K562 (cell line): ENCODE results near the gene CASP1. TPM values are rescaled to one million over a fixed set of nuclear protein-coding genes. Genes with fewer than 3 reads are reported as not detected.

Experiments
- ATAC-seq: fragments of 200-7000 bp; cut with Tn5 transposase; 3 replicates; pipeline ENCODE4 v1.9.1; 2020; ENCODE audit warnings: moderate library complexity
- BruUV-seq: library from RNA; stranded (reverse); fragments of 400-500 nt; replicated peaks from 2 replicates; lab custom pipeline; 2021; lab: Mats Ljungman, UMichigan
- CTCF ChIA-PET: fragments of 300-600 bp; formaldehyde crosslinking; extraction: SDS; loops from one replicate; lab custom pipeline; 2021; ENCODE audit warnings: low intra/inter-chr PET ratio; lab: Yijun Ruan, JAX
- POLR2A ChIA-PET: fragments of 300-600, 350-650 bp; sonication (Branson Sonifier 250); formaldehyde crosslinking; extraction: SDS; loops from one replicate; lab custom pipeline; 2021; ENCODE audit warnings: antibody characterized with exemption, inconsistent platforms; lab: Yijun Ruan, JAX
- DNase-seq, 4 experiments: peaks; one replicate each; pipeline versions ENCODE4 v3.0.0 to v3.0.0-alpha.2; 2011 to 2018; ENCODE audit warnings: low spot score in 3 of 4, mixed read lengths in 3 of 4; ENCODE audit errors: extremely low read depth in 1 of 4
- FAIRE-seq: peaks from 2 replicates; lab custom pipeline; 2011; peaks lifted over from hg19 to GRCh38; lab: Jason Lieb, UNC
- H2AFZ ChIP-seq: 2 replicates; pipeline ENCODE4 v1.6.0; 2011; ENCODE audit warnings: low read depth, low read length, control low read depth, inconsistent platforms
- H3K27ac ChIP-seq: fragments of 200-600 bp; 3 replicates; pipeline ENCODE4 v1.8.0; 2011; ENCODE audit warnings: low read depth, mild to moderate bottlenecking, control low read depth, inconsistent platforms, low read length, moderate library complexity, mixed read lengths; ENCODE audit errors: extremely low read depth
- H3K27me3 ChIP-seq, 2 experiments: fragments of 300-600 bp in 1 of 2; 2 replicates in 1 of 2; 3 replicates in 1 of 2; pipeline versions ENCODE4 v1.6.0 to v1.8.0; 2011; ENCODE audit warnings: inconsistent platforms in 2 of 2, low read length in 2 of 2, mild to moderate bottlenecking in 1 of 2, mixed read lengths in 1 of 2, moderate library complexity in 1 of 2; ENCODE audit not compliant: control insufficient read depth in 2 of 2, insufficient read depth in 2 of 2
- H3K36me3 ChIP-seq: fragments of 300-600 bp; 3 replicates; pipeline ENCODE4 v1.8.0; 2011; ENCODE audit warnings: mild to moderate bottlenecking, low read length, inconsistent platforms; ENCODE audit not compliant: control insufficient read depth, insufficient read depth
- H3K4me1 ChIP-seq, 2 experiments: fragments of 200-600 bp in 1 of 2; replicated peaks in 1 of 2; 2 replicates in 1 of 2; 3 replicates in 1 of 2; pipeline versions ENCODE4 v1.5.1 to v1.8.0; 2011; ENCODE audit warnings: inconsistent platforms in 2 of 2, low read length in 2 of 2, mild to moderate bottlenecking in 1 of 2, mixed read lengths in 1 of 2, moderate library complexity in 1 of 2; ENCODE audit not compliant: control insufficient read depth in 2 of 2, insufficient read depth in 2 of 2
- H3K4me2 ChIP-seq: 2 replicates; pipeline ENCODE4 v1.6.1; 2011; ENCODE audit warnings: low read length, control low read depth, inconsistent platforms, mixed read lengths; ENCODE audit not compliant: insufficient read depth
- H3K4me3 ChIP-seq: fragments of 200-600 bp; sonication (generic), shearing (Covaris generic); 2 replicates; pipeline ENCODE4 v1.5.1; 2016; ENCODE audit warnings: control low read depth, inconsistent platforms
- H3K79me2 ChIP-seq: fragments of 200-600 bp; 3 replicates; pipeline ENCODE4 v1.8.0; 2011; ENCODE audit warnings: low read length, inconsistent platforms; ENCODE audit not compliant: control insufficient read depth, insufficient read depth
- H3K9ac ChIP-seq, 2 experiments: 2 replicates each; pipeline versions ENCODE4 v1.6.0 to v1.6.1; 2011; ENCODE audit warnings: low read depth in 2 of 2, low read length in 2 of 2, control low read depth in 1 of 2, inconsistent platforms in 1 of 2, mild to moderate bottlenecking in 1 of 2, mixed read lengths in 1 of 2; ENCODE audit not compliant: insufficient read depth in 1 of 2
- H3K9me1 ChIP-seq: one replicate; pipeline ENCODE4 v1.6.0; 2011; ENCODE audit warnings: inconsistent platforms, mild to moderate bottlenecking, low read length, moderate library complexity; ENCODE audit not compliant: control insufficient read depth, insufficient read depth
- H3K9me3 ChIP-seq: replicated peaks from 2 replicates; pipeline ENCODE4 v1.5.1; 2011; ENCODE audit warnings: low read depth, low read length, inconsistent platforms; ENCODE audit not compliant: control insufficient read depth, insufficient read depth
- H4K20me1 ChIP-seq: replicated peaks from 2 replicates; pipeline ENCODE4 v1.6.1; 2011; ENCODE audit warnings: low read length, inconsistent platforms, mixed read lengths; ENCODE audit not compliant: control insufficient read depth, insufficient read depth
- DLX4 ChIP-seq: fragments of 250-450 bp; sonication (Bioruptor Pico); IDR thresholded peaks from 2 replicates; pipeline ENCODE4 v1.6.1; 2021; ENCODE audit warnings: mild to moderate bottlenecking
- EP300 ChIP-seq: IDR thresholded peaks from 2 replicates; pipeline ENCODE4 v1.6.1; 2012; ENCODE audit warnings: low read length, improper control_type of control experiment
- RUNX1 ChIP-seq: sonication (generic); IDR thresholded peaks from 2 replicates; pipeline ENCODE4 v1.6.1; 2016; ENCODE audit warnings: antibody characterized with exemption, low read depth
- ZNF140 ChIP-seq: fragments of 250-450 bp; sonication (Bioruptor Pico); IDR thresholded peaks from 2 replicates; pipeline ENCODE4 v1.8.0; 2021; ENCODE audit warnings: moderate library complexity, mild to moderate bottlenecking, inconsistent platforms
- WGBS: fragments of 100-300 bp; shearing (Covaris generic); methylation state at CpG from one replicate; pipeline ENCODE4 v1.1.6; 2016; ENCODE audit warnings: low coverage, mixed read lengths; ENCODE audit not compliant: insufficient coverage; ENCODE audit errors: missing lambda C conversion rate; 5-methylcytosine and 5-hydroxymethylcytosine counted together
- in situ Hi-C: fragments of 300-500 bp; cut with MboI; formaldehyde crosslinking; loops from 4 replicates; pipeline ENCODE4 v1.15.0; 2018; ENCODE audit warnings: inconsistent platforms, mixed read lengths
- intact Hi-C: fragments of 100-400 bp; cut with micrococcal nuclease; formaldehyde crosslinking; loops from 2 replicates; pipeline ENCODE4 v1.14.2; 2022
- polyA plus RNA-seq, 8 experiments: library from polyadenylated mRNA; depleted of rRNA in 4 of 8; stranded (reverse) in 5 of 8; unstranded in 3 of 8; fragments of >200 nt; fragmentation: Nextera tagmentation in 2 of 8; fragmentation: Illumina TruSeq in 1 of 8; extraction: Ambion mirVana in 2 of 8; extraction: Trizol in 1 of 8; gene quantifications; 2 replicates each; pipeline versions ENCODE4 v1.2.1 to v1.2.3, GENCODE V29; 2011 to 2014; ENCODE audit warnings: inconsistent platforms in 1 of 8, missing spikeins in 1 of 8
- total RNA-seq, 7 experiments: library from RNA; depleted of rRNA in 6 of 7; stranded (reverse); fragments of >200 nt in 6 of 7; fragmentation: Illumina TruSeq in 2 of 7; extraction: Trizol in 2 of 7; gene quantifications; 2 replicates each; pipeline versions ENCODE4 v1.2.1 to v1.2.3, GENCODE V29; 2011 to 2021; ENCODE audit warnings: low replicate concordance in 1 of 7

The CASP1 gene
- total and polyA plus RNA-seq, 9 of the 15 experiments (the other 6 are each of a cell fraction or from before 2014, with no cell fraction given): not detected

GRCh38 chr11:104979839-104980238 is 55.1 kb downstream of the CASP1 start:
- POLR2A ChIA-PET: no interaction called here
- Histone ChIP-seq H3K79me2 (no peaks in the 10 kb centered on the region), H3K9me1 (no peaks in the 10 kb centered on the region), H3K27ac (no peak overlapping the region), H3K9ac (no peak overlapping the region), H3K4me2 (no peak overlapping the region), H3K27me3 (no peaks in the 10 kb centered on the region), H3K36me3 (no peaks in the 10 kb centered on the region), H4K20me1 (no peaks in the 10 kb centered on the region), H2AFZ (no peak overlapping the region), H3K4me3 (no peak overlapping the region), H3K9me3 (no peaks in the 10 kb centered on the region), H3K4me1 (no peaks in the 10 kb centered on the region)
- 0% methylated on average over 1 of the region's 1 CpG for WGBS
- no peak for DNase-seq
- in situ Hi-C loops (no loop called here), intact Hi-C loops (no loop called here)
- no TSS peak for BruUV-seq
- TF ChIP-seq EP300: no peak
- no peak for TF ChIP-seq DLX4 (CRISPR knock-in tag)
- TF ChIP-seq RUNX1: no peak
- TF ChIP-seq ZNF140 (CRISPR knock-in tag): no peak
- ATAC-seq: no peak
- CTCF ChIA-PET: no interaction called here
- FAIRE-seq: no peak

Other genes with a start within 250 kb of the CASP1 start
- gene CASP12, start 136.7 kb downstream of the CASP1 start, total RNA-seq (2014; rRNA removed): not detected in 2 replicates
- gene CASP12, start 136.7 kb downstream of the CASP1 start, total RNA-seq (2014; rRNA removed; fragmentation: Illumina TruSeq; extraction: Trizol): not detected in 2 replicates
- not detected in 2 replicates for gene CASP12, start 136.7 kb downstream of the CASP1 start, total RNA-seq (2015; rRNA removed; fragmentation: Illumina TruSeq; extraction: Trizol)
- gene CASP12, start 136.7 kb downstream of the CASP1 start, total RNA-seq (2021): not detected in 2 replicates
- gene CASP12, start 136.7 kb downstream of the CASP1 start, polyA plus RNA-seq (2011; rRNA removed): not detected in 2 replicates
- gene CASP12, start 136.7 kb downstream of the CASP1 start, polyA plus RNA-seq (2014; fragmentation: Illumina TruSeq; extraction: Trizol): not detected in 2 replicates
- gene CASP12, start 136.7 kb downstream of the CASP1 start, polyA plus RNA-seq (2014; fragmentation: Nextera tagmentation; extraction: Ambion mirVana): not detected
- gene CASP12, start 136.7 kb downstream of the CASP1 start, polyA plus RNA-seq (2014; rRNA removed): not detected in 2 replicates
- gene CASP4, start 66.6 kb downstream of the CASP1 start, total RNA-seq (2014; rRNA removed): 0.41 TPM in 1 of 2 replicates, not detected in the other
- 0.15 and 0.64 TPM in 2 replicates for gene CASP4, start 66.6 kb downstream of the CASP1 start, total RNA-seq (2014; rRNA removed; fragmentation: Illumina TruSeq; extraction: Trizol)
- 0.22 and 0.49 TPM in 2 replicates for gene CASP4, start 66.6 kb downstream of the CASP1 start, total RNA-seq (2015; rRNA removed; fragmentation: Illumina TruSeq; extraction: Trizol)
- 0.27 and 1.2 TPM in 2 replicates for gene CASP4, start 66.6 kb downstream of the CASP1 start, total RNA-seq (2021)
- 0.28 and 0.31 TPM in 2 replicates for gene CASP4, start 66.6 kb downstream of the CASP1 start, polyA plus RNA-seq (2011; rRNA removed)
- 0.37 TPM in 1 of 2 replicates, not detected in the other for gene CASP4, start 66.6 kb downstream of the CASP1 start, polyA plus RNA-seq (2014; fragmentation: Illumina TruSeq; extraction: Trizol)
- under 1 TPM in 1 of 2 experiments, not detected in 1; 0.42 TPM for gene CASP4, start 66.6 kb downstream of the CASP1 start, polyA plus RNA-seq (2014; fragmentation: Nextera tagmentation; extraction: Ambion mirVana)
- gene CASP4, start 66.6 kb downstream of the CASP1 start, polyA plus RNA-seq (2014; rRNA removed): 0.20 TPM in 1 of 2 replicates, not detected in the other
- not detected in 2 replicates for gene CASP5, start 12.0 kb downstream of the CASP1 start, total RNA-seq (2014; rRNA removed)
- not detected in 2 replicates for gene CASP5, start 12.0 kb downstream of the CASP1 start, total RNA-seq (2014; rRNA removed; fragmentation: Illumina TruSeq; extraction: Trizol)
- not detected in 2 replicates for gene CASP5, start 12.0 kb downstream of the CASP1 start, total RNA-seq (2015; rRNA removed; fragmentation: Illumina TruSeq; extraction: Trizol)
- gene CASP5, start 12.0 kb downstream of the CASP1 start, total RNA-seq (2021): not detected in 2 replicates
- not detected in 2 replicates for gene CASP5, start 12.0 kb downstream of the CASP1 start, polyA plus RNA-seq (2011; rRNA removed)
- not detected in 2 replicates for gene CASP5, start 12.0 kb downstream of the CASP1 start, polyA plus RNA-seq (2014; fragmentation: Illumina TruSeq; extraction: Trizol)
- not detected for gene CASP5, start 12.0 kb downstream of the CASP1 start, polyA plus RNA-seq (2014; fragmentation: Nextera tagmentation; extraction: Ambion mirVana)
- gene CASP5, start 12.0 kb downstream of the CASP1 start, polyA plus RNA-seq (2014; rRNA removed): not detected in 2 replicates
- gene CARD16, start 10.2 kb upstream of the CASP1 start, total RNA-seq (2014; rRNA removed): not detected in 2 replicates
- not detected in 2 replicates for gene CARD16, start 10.2 kb upstream of the CASP1 start, total RNA-seq (2014; rRNA removed; fragmentation: Illumina TruSeq; extraction: Trizol)
- gene CARD16, start 10.2 kb upstream of the CASP1 start, total RNA-seq (2015; rRNA removed; fragmentation: Illumina TruSeq; extraction: Trizol): not detected in 2 replicates
- gene CARD16, start 10.2 kb upstream of the CASP1 start, total RNA-seq (2021): 0.31 TPM in 1 of 2 replicates, not detected in the other
- gene CARD16, start 10.2 kb upstream of the CASP1 start, polyA plus RNA-seq (2011; rRNA removed): not detected in 2 replicates
- gene CARD16, start 10.2 kb upstream of the CASP1 start, polyA plus RNA-seq (2014; fragmentation: Illumina TruSeq; extraction: Trizol): not detected in 2 replicates
- not detected for gene CARD16, start 10.2 kb upstream of the CASP1 start, polyA plus RNA-seq (2014; fragmentation: Nextera tagmentation; extraction: Ambion mirVana)
- gene CARD16, start 10.2 kb upstream of the CASP1 start, polyA plus RNA-seq (2014; rRNA removed): not detected in 2 replicates
- 3.5 and 4.9 TPM in 2 replicates for gene CARD18, start 104.6 kb upstream of the CASP1 start, total RNA-seq (2014; rRNA removed)
- gene CARD18, start 104.6 kb upstream of the CASP1 start, total RNA-seq (2014; rRNA removed; fragmentation: Illumina TruSeq; extraction: Trizol): 3.0 and 4.2 TPM in 2 replicates
- gene CARD18, start 104.6 kb upstream of the CASP1 start, total RNA-seq (2015; rRNA removed; fragmentation: Illumina TruSeq; extraction: Trizol): 4.3 and 4.7 TPM in 2 replicates
- 3.2 and 3.5 TPM in 2 replicates for gene CARD18, start 104.6 kb upstream of the CASP1 start, total RNA-seq (2021)
- gene CARD18, start 104.6 kb upstream of the CASP1 start, polyA plus RNA-seq (2011; rRNA removed): 2.4 and 3.1 TPM in 2 replicates
- 1.5 and 1.6 TPM in 2 replicates for gene CARD18, start 104.6 kb upstream of the CASP1 start, polyA plus RNA-seq (2014; fragmentation: Illumina TruSeq; extraction: Trizol)
- 1 to 10 TPM; 1.5 to 1.9 TPM for gene CARD18, start 104.6 kb upstream of the CASP1 start, polyA plus RNA-seq (2014; fragmentation: Nextera tagmentation; extraction: Ambion mirVana)
- gene CARD18, start 104.6 kb upstream of the CASP1 start, polyA plus RNA-seq (2014; rRNA removed): 2.9 TPM in 2 replicates